GM06990 (cell line): ENCODE data around the gene LRBA.
"Not testable (repeated sequence)": the region's sequence is repeated elsewhere in the genome, so short reads cannot be mapped to it uniquely, and the experiment has no call there.

Experiments
- DNase-seq: peaks from one replicate; pipeline ENCODE4 v3.0.0-alpha.2; 2011; ENCODE audit not compliant: insufficient read length; ENCODE audit errors: extremely low read depth
- H3K27me3 ChIP-seq: replicated peaks from 2 replicates; pipeline ENCODE4 v1.6.0; 2011; ENCODE audit warnings: low read length; ENCODE audit not compliant: control insufficient read depth, insufficient read depth
- H3K36me3 ChIP-seq: 2 replicates; pipeline ENCODE4 v1.5.1; 2011; ENCODE audit warnings: low read length; ENCODE audit not compliant: control insufficient read depth, insufficient read depth
- H3K4me3 ChIP-seq: replicated peaks from 2 replicates; pipeline ENCODE4 v1.5.1; 2011; ENCODE audit warnings: low read depth, mild to moderate bottlenecking, control low read depth, low read length
- TF ChIP-seq, protein P1 (sequence below): IDR thresholded peaks from 2 replicates; pipeline ENCODE4 v1.5.1; 2011; ENCODE audit warnings: low read length, control low read depth, mild to moderate bottlenecking, inconsistent platforms; ENCODE audit not compliant: insufficient read depth, poor library complexity, severe bottlenecking

LRBA gene

DNA sequence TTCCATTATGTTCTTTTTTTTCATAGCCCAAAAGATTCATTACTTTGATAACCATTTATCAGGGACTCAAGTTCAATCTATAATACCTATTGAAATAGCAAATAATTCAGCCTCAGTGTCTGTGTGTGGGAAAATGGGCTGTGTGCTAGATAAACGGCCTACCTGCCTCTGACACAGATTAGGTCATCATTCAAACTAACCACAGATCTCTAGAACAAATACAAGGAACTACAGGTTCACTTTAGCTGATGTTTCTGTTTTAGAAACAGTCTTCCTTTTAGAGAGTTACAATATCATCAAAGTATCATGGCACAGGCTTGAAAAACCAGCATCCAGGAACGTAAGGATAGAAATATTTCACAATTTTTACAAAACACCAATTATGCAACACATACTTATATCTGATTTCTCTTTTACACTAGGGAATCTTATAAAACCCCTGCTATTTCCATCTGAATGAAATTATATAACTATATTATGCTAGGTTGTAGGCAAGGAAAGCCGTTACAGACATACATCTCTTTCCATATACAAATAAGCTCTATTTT lies 489.7 kb downstream of the LRBA start:
- Histone ChIP-seq H3K4me3 (no peak overlapping the region), H3K36me3 (no peaks in the 10 kb centered on the region), H3K27me3 (no peaks in the 10 kb centered on the region)
- TF ChIP-seq, protein P1, sequence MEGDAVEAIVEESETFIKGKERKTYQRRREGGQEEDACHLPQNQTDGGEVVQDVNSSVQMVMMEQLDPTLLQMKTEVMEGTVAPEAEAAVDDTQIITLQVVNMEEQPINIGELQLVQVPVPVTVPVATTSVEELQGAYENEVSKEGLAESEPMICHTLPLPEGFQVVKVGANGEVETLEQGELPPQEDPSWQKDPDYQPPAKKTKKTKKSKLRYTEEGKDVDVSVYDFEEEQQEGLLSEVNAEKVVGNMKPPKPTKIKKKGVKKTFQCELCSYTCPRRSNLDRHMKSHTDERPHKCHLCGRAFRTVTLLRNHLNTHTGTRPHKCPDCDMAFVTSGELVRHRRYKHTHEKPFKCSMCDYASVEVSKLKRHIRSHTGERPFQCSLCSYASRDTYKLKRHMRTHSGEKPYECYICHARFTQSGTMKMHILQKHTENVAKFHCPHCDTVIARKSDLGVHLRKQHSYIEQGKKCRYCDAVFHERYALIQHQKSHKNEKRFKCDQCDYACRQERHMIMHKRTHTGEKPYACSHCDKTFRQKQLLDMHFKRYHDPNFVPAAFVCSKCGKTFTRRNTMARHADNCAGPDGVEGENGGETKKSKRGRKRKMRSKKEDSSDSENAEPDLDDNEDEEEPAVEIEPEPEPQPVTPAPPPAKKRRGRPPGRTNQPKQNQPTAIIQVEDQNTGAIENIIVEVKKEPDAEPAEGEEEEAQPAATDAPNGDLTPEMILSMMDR, result no peak
- DNase-seq, result no peak

DNA sequence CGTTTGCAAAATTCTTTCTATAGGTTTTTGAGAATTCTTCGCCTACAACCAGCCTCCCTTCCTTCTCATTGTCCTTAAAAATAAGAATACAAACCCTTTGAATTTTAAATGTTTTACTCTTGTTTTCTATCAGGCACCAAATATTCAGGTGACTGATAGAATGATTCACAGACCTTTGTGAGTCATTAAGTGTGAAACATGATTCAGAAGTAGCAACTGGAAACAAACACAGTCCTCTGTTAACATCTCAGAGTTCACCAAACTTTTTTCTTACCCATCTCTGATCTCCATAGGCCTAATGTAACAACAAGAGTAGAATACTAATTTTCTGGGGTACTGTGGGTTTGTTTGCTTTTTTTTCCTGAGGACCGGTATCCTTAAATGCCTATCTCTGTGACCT lies 496.5 kb downstream of the LRBA start:
- H3K4me3 ChIP-seq, result no peak overlapping the region
- no peaks in the 10 kb centered on the region for H3K36me3 ChIP-seq
- no peak for DNase-seq
- TF ChIP-seq, protein P1, result no peak
- no peaks in the 10 kb centered on the region for H3K27me3 ChIP-seq

DNA sequence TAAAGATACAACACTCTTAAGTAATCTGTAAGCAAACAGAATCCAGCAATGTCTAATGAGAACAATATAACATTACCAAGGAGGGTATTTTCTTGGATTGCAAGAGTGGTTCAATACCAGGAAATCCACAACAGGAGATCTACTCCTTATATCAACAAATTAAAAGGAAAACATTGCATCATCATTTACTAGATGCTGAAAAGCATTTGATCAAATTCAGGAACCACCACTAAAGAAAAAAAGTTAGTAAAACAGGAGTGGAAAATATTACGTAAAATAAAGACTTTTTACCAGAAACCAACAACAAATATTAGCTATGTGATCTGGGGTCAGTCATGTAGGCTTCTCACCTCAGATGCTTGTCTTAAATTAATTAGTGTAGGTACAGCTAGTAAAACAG lies 499.9 kb downstream of the LRBA start:
- DNase-seq, result no peak
- Histone ChIP-seq H3K36me3 (no peaks in the 10 kb centered on the region), H3K4me3 (no peak overlapping the region), H3K27me3 (no peaks in the 10 kb centered on the region)
- TF ChIP-seq, protein P1, result no peak

GRCh38 chr4:150514709-150515108 lies 500.4 kb downstream of the LRBA start:
- no peaks in the 10 kb centered on the region for H3K27me3 ChIP-seq
- DNase-seq, result no peak
- TF ChIP-seq, protein P1, result no peak
- no peak overlapping the region for H3K4me3 ChIP-seq
- H3K36me3 ChIP-seq, result no peaks in the 10 kb centered on the region

- no peak overlapping the region for H3K4me3 ChIP-seq
- no peaks in the 10 kb centered on the region for H3K27me3 ChIP-seq
- no peak for DNase-seq
- TF ChIP-seq, protein P1, result no peak
- H3K36me3 ChIP-seq, result no peaks in the 10 kb centered on the region
These were observed 504.8 kb downstream of the LRBA start for GRCh38 chr4:150510176-150510865.

DNA sequence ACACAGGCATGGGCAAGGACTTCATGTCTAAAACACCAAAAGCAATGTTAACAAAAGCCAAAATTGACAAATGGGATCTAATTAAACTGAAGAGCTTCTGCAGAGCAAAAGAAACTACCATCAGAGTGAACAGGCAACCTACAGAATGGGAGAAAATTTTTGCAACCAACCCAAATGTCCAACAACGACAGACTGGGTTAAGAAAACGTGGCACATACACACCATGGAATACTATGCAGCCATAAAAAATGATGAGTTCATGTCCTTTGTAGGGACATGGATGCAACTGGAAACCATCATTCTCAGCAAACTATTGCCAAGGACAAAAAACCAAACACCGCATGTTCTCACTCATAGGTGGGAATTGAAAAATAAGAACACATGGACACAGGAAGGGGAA lies 507.4 kb downstream of the LRBA start:
- DNase-seq, H3K27me3 ChIP-seq, H3K36me3 ChIP-seq, H3K4me3 ChIP-seq: not testable (repeated sequence)
